IMR-90 (cell line): ENCODE measurements around the gene FGGY.

Experiments
- BHLHE40 ChIP-seq: fragments of 150-350 bp; IDR thresholded peaks from 2 replicates; pipeline ENCODE4 v1.6.1; 2016; ENCODE audit warnings: mild to moderate bottlenecking, low read depth, low read length
- CHD1 ChIP-seq: IDR thresholded peaks from 2 replicates; pipeline ENCODE4 v1.6.1; 2012; ENCODE audit warnings: low read depth, low read length, improper control_type of control experiment
- CTCF ChIP-seq: conservative IDR thresholded peaks from 2 replicates; pipeline ENCODE4 v1.5.1; 2012; ENCODE audit warnings: mild to moderate bottlenecking, low read depth, low read length, improper control_type of control experiment
- ELK1 ChIP-seq: fragments of 150-350 bp; IDR thresholded peaks from 2 replicates; pipeline ENCODE4 v1.6.1; 2016; ENCODE audit warnings: low read depth, mild to moderate bottlenecking, low read length, moderate library complexity, borderline replicate concordance
- POLR2A ChIP-seq: IDR thresholded peaks from 2 replicates; pipeline ENCODE4 v1.6.1; 2012; ENCODE audit warnings: mild to moderate bottlenecking, low read depth, low read length

- TF ChIP-seq CTCF: no peak
- TF ChIP-seq POLR2A: no peak
- no peak for TF ChIP-seq BHLHE40
- no peak for TF ChIP-seq ELK1
- TF ChIP-seq CHD1: no peak
These were observed 412.4 kb downstream of the FGGY start for GRCh38 chr1:59709333-59709732.
